Effector CD4-positive, alpha-beta T cell (primary cell): ENCODE data around the gene MYH9.
"Not testable (repeated sequence)": the region's sequence is repeated elsewhere in the genome, so short reads cannot be mapped to it uniquely, and the experiment has no call there.

Experiments
- DNase-seq: peaks from one replicate; pipeline ENCODE4 v3.0.0-alpha.2; 2020

MYH9 gene

DNA sequence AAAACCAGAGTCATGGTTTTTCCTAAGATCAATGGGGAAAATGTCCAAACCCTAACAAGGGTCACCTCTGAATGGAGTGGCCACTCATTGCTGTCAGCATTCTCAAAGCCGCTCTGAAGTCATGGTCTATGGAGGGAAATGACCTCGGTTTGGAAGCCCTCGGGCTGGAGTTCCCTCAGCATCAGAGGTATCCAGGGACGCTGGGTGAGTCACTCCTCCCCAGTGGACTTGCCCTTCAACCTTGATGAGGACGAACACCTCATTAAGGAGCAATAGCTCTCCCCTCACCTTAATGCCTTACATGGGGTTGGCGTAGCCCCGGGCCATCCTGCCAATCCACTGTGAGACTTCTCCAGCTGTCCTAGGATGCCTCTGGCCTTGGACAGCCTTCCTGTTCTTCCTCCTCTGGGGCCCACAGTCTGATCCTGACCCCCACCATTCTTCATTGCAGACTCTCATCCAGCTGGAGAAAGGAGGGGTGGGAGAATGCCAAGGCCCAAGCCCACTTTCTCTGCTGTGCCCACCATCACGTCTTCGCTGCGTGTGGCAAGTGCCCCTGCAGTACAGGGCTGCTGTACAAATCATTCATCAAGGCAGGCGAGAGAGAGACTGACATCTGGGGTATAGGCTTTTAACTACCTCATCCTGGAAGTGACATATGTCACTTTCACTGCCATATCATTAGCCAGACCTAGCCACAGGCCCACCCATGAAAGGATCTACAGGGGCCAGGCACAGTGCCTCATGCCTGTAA is 25.4 kb upstream of the MYH9 start:
- no peak for DNase-seq

DNA sequence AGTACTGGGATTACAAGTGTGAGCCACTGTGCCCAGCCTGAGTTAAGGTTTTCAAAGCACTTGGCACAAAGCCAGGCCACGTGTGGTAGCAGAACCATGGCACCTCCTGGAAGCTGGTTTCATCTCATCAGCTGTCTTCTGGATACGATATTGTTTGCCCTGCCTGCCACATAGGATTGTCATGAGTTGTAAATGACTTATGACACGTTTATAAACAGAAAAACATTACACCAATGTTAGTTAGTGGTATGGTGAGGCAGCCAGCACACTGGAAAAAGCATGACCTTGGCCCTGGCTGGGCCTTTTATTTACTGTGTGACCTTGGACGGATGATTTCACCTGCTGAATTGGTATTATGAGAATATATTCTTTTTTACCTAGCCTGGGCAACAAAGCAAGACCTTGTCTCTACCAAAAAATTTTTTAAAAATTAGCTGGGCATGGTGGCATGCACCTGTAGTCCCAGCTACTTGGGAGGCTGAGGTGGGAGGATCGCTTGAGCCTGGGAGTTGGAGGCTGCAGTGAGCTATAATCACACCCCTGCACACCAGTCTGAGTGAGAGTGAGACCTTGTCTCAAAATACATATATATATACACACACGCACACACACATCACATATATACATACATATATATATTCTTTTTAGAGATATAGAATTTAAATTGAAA is 24.0 kb upstream of the MYH9 start:
- DNase-seq: no peak

DNA sequence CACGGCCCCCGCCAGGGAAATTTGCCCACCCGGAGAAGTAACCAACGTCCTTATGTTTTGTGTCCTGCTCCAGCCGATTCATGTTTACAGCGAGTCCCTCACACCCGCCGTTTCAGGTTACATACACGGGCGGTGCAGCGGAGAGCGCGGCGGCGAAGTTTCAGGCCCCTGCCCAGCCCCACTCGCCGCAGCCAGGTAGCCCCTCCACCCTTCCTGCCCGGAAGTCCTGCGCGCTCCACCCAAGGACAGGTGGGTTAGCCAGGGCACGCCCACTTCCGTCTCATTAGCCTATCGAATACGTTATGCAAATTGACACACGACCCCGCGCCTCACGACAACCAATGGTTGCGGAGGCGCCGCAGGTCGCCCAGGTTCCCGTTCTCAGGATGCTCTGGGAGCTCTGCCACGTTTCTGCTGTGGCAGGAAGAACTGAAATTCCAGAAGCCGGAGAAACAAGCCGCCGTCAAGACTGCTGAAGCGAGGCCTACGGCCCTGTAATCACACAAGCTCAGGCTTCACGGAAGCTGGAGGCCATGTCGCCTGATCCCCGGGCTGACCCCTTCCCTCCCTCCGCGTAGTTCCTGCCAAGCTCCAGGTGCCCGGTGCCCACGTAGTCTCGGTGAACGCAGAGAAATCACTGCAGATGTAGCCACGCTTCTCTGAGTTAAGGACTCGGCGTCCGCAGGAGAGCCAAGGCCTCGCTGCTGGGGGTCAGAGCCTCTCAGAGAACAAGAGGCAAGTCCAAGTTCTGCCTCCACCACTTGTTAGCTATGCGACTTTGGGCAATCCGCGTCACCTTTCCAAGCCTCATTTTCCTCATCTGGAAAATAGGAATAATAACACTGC is 22.4 kb upstream of the MYH9 start:
- peak; percentile 65 for DNase-seq

GRCh38 chr22:36409554-36409910 is 21.8 kb upstream of the MYH9 start:
- DNase-seq: not testable (repeated sequence)

GRCh38 chr22:36409056-36409455 is 21.3 kb upstream of the MYH9 start:
- DNase-seq: no peak

GRCh38 chr22:36406721-36407120 is 19.0 kb upstream of the MYH9 start:
- DNase-seq: no peak

DNA sequence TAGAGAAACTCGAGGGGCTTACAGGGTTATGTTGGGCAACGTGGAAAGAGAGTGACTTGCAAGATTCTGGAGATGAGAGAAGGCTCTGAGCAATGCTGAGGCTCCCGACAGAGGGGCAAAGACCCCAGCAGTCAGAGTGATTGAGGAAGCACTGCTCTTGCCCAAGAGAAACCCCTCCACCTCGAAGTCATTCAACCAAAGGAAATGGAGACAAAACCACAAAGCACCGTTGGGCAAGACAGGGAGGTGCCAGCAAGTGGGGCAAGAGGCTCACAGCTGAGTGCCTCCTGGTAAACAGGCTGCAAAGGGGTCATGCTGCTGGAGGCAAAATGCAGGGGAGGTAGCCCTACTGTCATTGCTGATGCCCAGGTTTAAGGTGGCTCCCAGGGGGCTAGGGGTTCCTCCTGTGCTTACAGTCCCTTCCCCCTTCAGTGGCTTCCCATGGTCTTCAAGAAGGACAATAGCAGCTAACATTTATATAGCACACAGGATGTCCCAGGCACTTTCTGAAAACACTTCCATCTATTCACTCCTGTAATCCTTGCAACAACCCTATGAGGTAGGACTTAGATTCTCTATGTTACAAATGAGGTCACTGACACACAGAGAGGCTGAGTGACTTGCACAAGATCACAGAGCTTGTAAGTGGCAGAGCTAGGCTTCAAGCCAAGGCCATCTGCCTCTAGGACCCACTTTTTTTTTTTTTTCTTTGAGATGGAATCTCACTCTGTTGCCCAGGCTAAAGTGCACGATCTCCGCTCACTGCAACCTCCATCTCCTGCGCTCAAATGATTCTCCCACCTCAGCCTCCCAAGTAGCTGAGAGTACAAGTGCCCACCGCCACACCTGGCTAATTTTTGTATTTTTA is 18.1 kb upstream of the MYH9 start:
- no peak for DNase-seq

DNA sequence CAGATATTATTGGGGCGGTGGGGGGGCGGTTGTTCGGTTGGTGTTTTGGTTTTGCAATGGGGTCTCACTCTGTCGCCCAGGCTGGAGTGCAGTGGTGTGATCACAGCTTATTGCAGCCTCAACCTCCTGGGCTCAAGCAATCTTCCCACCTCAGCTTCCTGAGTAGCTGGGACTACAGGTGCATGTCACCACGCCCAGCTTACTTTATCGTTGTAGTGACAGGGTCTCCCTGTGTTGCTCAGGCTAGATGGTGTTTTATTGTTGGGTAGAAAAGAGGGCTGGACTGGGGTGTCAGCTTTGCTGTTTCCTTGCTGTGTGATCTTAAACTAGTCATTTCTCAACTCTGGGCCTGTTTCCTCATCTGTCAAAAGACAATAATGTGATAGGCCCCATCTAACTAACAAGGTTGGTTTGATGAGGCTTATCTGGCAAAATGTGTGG is 17.5 kb upstream of the MYH9 start:
- no peak for DNase-seq

DNA sequence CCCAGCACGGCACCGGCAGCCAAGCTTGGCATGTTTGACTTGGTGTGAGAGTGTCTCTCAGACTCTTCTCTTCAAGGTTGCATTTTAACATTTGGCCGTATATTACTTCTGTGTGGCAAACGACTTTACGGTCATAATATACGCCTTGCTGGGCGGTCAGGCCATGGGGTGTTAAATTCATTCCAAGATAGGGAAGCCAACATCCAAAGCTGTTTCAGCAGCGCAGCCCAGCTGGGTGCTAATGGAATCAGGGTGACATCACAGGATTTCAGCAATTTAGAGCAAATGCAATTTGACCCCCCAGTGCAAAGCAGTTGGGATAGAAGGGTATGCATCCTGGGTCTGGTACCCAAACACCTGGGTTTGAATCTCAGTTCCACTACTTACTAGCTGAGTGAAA is 16.7 kb upstream of the MYH9 start:
- no peak for DNase-seq

DNA sequence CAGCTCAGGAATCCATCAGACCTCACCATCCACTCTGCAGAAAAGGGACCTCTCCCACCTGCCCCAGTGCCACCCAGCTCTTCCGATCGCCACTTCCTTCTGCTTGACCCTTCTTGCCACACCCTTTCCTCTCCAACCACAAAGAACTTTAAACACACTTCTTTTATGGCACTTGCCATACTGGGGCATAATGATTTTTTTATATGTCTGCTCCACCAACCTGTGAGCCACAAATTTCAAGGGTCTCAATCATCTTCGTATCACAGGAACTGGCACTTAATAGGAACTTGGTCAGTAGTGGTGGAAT is 11.7 kb upstream of the MYH9 start:
- no peak for DNase-seq

- no peak for DNase-seq
These were observed 11.1 kb upstream of the MYH9 start for GRCh38 chr22:36398601-36399471.

GRCh38 chr22:36397131-36398093 is 9.6 kb upstream of the MYH9 start:
- DNase-seq: no peak

DNA sequence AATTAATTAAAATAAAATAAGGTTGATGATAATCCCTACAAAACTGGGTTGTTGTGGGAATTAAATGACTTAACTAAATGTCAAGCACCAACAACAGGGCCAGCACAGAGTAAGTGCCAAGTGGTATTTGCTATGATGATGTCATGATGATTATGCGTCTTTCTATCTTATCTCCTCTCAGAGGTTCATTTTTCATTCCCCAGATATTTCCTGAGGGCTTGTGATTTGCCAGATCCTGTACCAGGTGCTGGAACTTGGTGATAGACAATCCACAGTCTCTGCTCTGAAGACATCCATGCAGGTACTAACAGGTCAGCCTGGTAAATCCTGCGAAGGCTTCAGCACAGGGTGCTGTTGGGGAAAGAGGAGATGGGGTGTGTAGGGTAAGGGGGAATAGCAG is 8.1 kb upstream of the MYH9 start:
- DNase-seq: no peak

DNA sequence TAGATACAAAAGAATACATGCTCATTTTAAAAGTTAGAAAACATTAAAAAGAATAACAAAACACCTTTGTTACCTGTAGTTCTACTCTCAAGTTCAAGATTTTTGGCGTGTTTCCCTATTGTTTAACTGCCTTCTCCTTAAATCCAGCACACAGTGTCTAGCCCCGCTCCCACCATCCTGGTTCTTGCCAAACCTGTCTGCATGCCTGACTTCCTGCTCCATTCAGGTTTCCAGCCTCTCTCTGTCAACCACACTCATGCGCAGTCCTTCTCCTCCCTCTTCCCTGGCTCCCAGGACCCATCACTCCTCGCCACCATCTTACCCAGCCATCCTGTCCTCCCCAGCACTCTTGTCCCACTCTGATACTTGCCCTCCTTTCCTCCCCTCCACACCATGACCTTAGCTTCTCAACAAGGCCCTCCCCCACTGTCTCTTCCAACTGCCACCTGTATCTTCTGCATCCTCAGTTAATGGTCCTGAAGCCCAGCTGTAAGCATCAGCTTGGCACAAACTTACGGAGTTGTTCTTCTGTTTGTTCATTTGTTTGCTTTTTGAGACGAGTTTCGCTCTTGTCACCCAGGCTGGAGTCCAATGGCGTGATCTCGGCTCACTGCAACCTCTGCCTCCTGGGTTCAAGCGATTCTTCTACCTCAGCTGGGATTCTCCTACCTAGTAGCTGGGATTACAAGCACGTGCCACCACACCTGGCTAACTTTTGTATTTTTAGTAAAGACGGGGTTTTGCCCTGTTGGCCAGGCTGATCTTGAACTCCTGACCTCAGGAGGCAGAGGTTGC is 7.5 kb upstream of the MYH9 start:
- DNase-seq: no peak

DNA sequence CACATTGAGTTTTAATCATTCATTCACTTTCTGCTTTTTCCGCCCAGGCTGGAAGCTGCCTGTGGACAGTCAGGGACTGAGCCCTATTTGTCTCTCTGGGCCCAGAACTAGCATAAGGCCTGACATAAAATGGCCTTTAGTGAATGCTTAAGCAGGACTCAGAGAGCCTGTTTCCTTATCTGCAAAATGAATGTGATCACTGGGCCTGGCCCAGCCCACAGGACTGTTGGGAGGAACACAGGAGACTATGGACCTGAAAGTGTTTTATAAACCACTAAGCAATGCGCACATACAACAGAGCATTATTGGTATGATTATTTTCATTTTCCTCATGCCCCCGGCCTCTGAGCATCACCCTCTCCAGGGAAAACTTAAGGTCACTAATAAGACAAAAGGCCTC is 3.9 kb upstream of the MYH9 start:
- no peak for DNase-seq

- not testable (repeated sequence) for DNase-seq
These were observed 1.4 kb upstream of the MYH9 start for GRCh38 chr22:36389122-36389521.

DNA sequence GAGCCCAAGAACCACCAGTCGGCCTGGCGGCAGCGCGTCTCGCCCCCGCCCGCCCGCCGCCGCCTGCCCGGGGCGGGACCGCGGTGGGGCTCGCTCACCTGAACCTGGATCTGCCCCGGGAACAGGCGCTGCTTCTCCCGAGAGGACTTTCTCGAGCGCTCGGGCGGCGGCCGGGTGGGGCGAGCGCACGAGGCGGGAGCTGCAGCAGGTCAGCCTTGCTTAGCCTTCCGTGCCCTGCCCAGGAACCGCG is 133 bp downstream of the MYH9 start:
- no peak for DNase-seq

- no peak for DNase-seq
These were observed 663 bp downstream of the MYH9 start for GRCh38 chr22:36386900-36387708.

DNA sequence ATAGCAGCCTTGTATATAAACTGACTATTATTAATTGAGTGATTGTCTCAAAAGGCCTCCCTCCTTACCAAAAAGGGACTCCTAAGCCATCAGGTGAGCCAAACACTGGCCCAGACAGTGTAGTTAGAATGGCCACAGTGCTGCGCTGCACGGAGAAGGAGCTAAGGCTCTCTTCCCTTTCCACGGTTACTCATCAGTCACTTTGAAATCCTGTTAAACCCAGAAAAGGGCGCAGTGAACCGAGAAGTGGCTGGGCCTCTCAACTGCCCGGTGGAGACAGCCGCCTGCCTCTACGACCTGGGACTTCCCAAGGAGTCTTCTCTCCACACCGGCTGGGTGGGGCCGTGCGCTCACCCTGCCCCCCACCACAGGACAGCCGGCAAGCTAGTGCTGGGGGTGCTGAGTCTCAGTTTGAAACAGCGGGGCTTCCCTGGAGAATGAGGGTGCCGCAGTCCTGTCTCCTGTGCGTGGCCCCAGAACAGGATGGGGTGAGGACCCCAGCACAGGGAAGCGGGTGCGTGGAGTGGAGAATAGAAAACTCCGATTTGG is 1.3 kb downstream of the MYH9 start:
- DNase-seq: peak; percentile 34
